ENCODE results near the gene OR51T1.

- no peak for TF ChIP-seq CTCF (IDR thresholded peaks at IDR 0.05)
- TF ChIP-seq POLR2A (IDR thresholded peaks at IDR 0.05): no peak
Observed at GRCh38 chr11:4865855-4866254, 15.8 kb upstream of the OR51T1 start.
